Epithelial cell of proximal tubule (primary cell): Measurements from ENCODE around the gene CSNK1G1. TPM values are rescaled to one million over a fixed set of nuclear protein-coding genes. Genes with fewer than 3 reads are reported as not detected.
"Not testable (repeated sequence)": the region's sequence is repeated elsewhere in the genome, so short reads cannot be mapped to it uniquely, and the experiment has no call there.

Experiments
- DNase-seq: peaks from one replicate; pipeline ENCODE4 v3.0.0-alpha.2; 2011; ENCODE audit warnings: low read depth
- H3K4me3 ChIP-seq: 2 replicates; pipeline ENCODE4 v1.5.1; 2011; ENCODE audit warnings: low read depth, mild to moderate bottlenecking, low read length
- total RNA-seq: library from RNA; depleted of rRNA; stranded (reverse); fragments of >200 nt; gene quantifications from 2 replicates; pipeline ENCODE4 v1.2.3, GENCODE V29; 2015
- TF ChIP-seq, protein P1 (sequence below): conservative IDR thresholded peaks from 2 replicates; pipeline ENCODE4 v1.5.1; 2012; ENCODE audit warnings: low read depth, mild to moderate bottlenecking, low read length

The CSNK1G1 gene
- total RNA-seq, 1 donor from 2014 or later = 12.3 TPM

DNA sequence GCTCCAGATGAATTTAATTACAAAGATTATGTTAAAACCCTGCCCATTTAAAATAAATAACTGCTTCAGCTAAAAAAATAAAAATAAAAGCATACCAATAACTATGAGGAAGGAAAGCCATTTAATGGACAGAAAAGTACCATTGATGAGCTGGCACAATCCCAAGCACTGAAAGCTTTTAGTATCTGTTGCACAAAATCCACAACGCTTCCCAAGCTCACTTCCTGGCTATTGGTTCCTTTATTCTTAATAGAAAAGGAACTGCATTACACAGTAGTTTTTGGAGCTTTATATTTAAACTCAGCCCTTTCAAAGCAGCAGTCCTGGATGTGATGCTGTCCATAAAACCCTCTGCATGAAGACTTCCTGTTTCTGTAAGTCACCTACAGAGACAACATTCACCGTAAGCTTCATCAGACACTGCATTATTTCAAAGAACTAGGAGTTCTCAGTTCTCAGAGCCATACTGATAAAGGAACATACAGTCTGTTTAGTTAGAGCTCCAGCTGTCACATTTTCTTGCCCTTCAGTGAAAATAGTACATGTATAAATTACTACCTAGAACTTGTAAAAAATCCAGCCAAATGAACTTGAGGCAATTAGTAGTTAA is 81.5 kb downstream of the CSNK1G1 start:
- DNase-seq = no peak
- TF ChIP-seq, protein P1, sequence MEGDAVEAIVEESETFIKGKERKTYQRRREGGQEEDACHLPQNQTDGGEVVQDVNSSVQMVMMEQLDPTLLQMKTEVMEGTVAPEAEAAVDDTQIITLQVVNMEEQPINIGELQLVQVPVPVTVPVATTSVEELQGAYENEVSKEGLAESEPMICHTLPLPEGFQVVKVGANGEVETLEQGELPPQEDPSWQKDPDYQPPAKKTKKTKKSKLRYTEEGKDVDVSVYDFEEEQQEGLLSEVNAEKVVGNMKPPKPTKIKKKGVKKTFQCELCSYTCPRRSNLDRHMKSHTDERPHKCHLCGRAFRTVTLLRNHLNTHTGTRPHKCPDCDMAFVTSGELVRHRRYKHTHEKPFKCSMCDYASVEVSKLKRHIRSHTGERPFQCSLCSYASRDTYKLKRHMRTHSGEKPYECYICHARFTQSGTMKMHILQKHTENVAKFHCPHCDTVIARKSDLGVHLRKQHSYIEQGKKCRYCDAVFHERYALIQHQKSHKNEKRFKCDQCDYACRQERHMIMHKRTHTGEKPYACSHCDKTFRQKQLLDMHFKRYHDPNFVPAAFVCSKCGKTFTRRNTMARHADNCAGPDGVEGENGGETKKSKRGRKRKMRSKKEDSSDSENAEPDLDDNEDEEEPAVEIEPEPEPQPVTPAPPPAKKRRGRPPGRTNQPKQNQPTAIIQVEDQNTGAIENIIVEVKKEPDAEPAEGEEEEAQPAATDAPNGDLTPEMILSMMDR = no peak
- H3K4me3 ChIP-seq = no peak overlapping the region

DNA sequence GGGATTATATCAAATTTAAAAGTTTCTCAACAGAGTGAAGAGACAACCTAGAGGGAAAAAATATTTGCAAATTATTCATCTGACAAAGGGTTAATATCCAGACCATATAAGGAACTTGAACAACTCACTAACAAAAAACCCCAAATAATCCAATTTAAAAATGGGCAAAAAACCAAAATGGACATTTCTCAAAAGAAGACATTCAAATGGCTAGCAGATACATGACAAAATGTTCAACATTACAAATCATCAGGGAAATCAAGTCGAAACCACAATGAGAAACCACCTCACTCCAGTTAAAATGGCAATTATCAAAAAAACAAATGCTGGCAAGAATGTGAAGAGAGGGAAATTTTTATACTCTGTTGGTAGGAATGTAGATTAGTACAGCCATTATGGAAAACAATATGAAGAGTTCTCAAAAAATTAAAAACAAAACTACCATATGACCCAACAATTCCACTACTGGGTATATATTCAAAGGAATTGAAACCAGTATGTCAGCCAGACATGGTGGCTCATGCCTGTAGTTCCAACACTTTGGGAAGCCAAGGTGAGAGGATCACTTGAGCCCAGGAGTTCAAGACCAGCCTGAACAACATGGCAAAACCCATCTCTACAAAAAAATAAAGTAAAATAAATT is 88.5 kb downstream of the CSNK1G1 start:
- H3K4me3 ChIP-seq = no peak overlapping the region
- TF ChIP-seq, protein P1 = no peak

DNA sequence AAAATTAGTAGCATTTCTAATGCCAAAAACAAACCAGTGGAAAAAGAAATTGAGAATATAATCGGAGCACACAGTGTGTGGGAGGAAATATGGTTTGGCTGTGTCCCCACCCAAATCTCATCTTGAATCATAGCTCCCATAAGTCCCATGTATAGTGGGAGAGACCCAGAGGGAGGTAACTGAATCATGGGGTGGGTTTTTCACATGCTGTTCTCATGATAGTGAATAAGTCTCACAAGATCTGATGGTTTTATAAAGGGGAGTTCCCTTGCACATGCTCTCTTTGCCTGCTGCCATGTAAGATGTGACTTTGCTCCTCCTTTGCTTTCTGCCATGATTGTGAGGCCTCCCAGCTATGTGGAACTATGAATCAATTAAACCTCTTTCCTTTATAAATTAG is 90.8 kb downstream of the CSNK1G1 start:
- not testable (repeated sequence) for H3K4me3 ChIP-seq, DNase-seq

More for the DNA sequence above, 88.5 kb downstream of the CSNK1G1 start:
- DNase-seq = no peak

DNA sequence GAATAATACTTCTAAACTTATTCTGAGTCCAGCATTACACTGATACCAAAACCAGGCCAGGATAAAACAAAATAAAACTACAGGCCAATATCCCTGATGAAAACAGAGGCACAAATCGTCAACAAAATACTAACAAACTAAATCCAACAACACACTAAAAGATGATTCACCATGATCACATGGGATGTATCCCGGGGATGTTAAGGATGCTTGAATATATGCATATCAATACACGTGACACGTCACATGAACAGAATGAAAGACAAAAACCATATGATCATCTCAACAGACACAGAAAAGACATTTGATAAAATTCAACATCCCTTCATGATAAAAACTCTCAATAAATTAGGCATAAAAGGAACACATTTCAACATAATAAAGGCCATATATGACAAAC is 91.5 kb downstream of the CSNK1G1 start:
- TF ChIP-seq, protein P1 = no peak
- DNase-seq = no peak
- H3K4me3 ChIP-seq = no peak overlapping the region

DNA sequence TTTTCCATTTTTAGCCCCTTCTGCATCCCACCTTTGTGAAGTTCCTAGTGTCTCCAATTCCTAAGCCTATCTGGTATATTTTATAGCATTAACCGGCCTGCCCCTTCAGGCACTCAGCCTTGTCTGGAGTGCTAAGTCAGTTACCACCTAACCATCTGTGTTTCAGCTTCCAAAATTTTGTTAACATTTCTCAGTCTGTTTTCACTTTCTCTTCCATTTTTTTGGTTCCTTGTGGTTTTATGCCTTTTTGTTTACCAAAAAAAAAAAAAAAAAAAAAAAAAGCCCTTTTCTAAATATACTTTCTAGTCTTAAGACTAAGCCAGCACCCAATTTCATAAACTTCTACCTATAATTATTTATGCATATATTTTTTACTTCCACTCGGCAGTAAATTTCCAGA is 92.4 kb downstream of the CSNK1G1 start:
- no peak for DNase-seq
- no peak overlapping the region for H3K4me3 ChIP-seq
- TF ChIP-seq, protein P1 = no peak

DNA sequence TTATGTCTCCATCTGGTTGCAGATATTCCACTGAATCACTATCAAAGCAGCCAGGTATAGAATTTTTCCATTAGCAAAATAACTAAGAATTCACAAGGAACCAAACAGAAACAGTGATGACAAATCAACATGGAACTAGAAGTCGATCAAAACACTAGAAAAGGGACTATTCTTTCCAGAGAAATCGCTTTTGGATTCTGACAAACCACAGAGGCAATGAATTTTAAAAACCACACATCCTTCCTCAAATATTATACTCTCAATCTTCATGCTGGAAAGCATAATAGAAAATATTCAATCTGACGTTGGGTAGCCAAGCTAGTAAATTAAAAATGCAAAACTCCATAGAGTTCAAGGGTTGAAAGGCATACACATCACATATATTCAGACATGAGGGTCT is 99.9 kb downstream of the CSNK1G1 start:
- no peak overlapping the region for H3K4me3 ChIP-seq
- TF ChIP-seq, protein P1 = no peak
- DNase-seq = no peak

DNA sequence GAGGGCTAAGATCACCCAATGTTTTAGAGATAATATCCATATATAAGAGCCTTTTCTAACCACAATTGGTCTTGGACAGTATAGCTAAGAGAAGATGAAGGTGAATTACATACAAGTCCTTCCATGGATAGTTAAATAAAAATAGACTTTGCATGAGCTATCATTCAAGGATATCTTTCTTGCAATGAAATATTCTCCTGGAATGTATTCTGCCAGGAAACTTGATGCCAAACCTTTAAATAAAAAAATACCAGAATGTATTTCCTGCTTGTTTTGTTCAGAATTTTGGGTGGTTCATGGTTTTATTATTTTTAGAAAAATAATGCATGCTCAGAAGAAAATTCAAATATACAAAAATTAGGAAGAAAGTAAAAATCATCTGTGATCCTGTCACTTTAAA is 104.3 kb downstream of the CSNK1G1 start:
- TF ChIP-seq, protein P1 = no peak
- no peak overlapping the region for H3K4me3 ChIP-seq
- no peak for DNase-seq
